ENCODE measurements around the gene ZNF263.

ZNF263 gene

GRCh38 chr16:3282730-3283542, at the start of gene ZNF263:
TSS of gene ZNF263 (plus strand) at chr16:3283491. CDS start at chr16:3283819, 328 bp downstream.
- peak; percentile 92 for DNase-seq

DNA sequence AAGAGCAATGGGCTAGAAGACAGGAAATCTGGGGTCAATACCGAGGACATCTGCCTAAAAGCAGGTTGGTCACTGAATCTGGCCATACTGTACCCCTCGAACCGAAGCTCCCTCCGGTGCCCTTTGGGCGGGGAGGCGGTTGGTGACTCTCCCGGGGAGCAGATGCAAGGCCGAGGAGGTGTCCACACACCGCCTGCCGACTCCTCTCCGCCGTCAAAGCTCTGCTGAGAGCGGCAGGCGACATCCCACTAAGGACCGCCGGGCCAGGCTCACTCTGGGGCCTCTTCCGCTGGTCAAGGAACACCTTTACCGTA, 48.8 kb upstream of the ZNF263 start:
- DNase-seq, result no peak

- DNase-seq, result peak; percentile 90
Observed at GRCh38 chr16:3234857-3235561, 48.3 kb upstream of the ZNF263 start, which contains the start of gene ZNF200. TSS of gene ZNF200 (minus strand) at chr16:3235158. CDS start at chr16:3233755, 1,403 bp downstream.

DNA sequence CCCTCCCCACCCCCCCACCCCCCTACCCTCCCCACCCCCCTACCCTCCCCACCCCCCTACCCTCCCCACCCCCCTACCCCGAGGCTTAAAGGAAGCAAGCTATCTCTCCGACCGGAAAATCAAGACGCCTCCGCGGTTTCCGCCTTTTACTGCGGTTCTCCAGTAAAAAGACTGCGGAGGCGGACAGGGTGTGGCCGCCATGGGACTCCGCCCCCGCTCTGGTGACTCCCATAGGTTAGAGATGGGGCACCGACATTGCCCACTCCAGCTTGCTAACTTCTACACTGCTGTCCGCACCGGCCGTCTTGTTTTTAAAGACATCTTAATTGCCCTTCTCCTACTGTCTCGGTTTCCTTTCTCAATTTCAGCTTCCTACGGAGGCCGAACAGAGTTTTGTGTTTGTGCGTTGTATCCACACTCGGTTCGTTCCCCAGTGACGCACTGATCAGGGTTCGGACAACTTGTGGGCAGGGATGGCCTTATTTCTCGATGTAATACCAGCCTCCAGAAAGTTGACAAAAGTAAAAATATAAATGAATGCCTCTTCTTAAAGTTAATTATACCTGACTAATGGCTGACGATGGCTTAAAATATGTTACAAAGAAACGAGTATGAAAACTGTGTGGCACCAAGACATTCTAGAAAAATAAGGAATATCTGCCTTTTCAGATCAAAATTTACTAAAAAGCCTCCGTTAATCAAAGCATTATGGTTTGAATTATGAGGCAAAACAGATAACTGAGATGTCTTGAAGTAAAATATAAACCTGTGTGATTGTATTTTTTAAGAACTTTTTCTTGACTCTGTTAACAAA, 47.2 kb upstream of the ZNF263 start:
- peak; percentile 33 for DNase-seq

GRCh38 chr16:3241761-3242160, 41.5 kb upstream of the ZNF263 start:
- DNase-seq, result no peak

GRCh38 chr16:3242709-3243108, 40.6 kb upstream of the ZNF263 start:
- DNase-seq, result no peak

- DNase-seq, result no peak
Observed at GRCh38 chr16:3243882-3244281, 39.4 kb upstream of the ZNF263 start.

DNA sequence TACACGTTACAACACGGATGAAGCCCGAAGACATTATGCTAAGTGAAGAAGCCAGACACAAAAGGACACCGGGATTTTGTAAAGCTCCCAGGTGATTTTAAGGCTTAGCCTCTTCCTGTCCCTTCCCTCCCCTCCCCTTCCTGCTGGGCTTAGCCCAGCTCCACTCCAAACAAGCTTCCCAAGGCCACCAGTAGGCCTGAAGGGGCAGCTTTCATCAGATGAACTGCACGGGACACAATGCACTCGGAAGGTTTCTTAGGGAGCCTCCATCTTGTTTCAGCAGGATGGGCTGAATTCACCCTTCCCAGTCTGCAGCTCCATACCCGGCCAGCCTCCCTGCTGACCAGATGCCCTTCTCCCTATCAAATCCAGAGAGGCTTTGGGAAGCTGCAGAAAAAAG, 37.3 kb upstream of the ZNF263 start:
- DNase-seq, result no peak

- no peak for DNase-seq
Observed at GRCh38 chr16:3246876-3247275, 36.4 kb upstream of the ZNF263 start.

DNA sequence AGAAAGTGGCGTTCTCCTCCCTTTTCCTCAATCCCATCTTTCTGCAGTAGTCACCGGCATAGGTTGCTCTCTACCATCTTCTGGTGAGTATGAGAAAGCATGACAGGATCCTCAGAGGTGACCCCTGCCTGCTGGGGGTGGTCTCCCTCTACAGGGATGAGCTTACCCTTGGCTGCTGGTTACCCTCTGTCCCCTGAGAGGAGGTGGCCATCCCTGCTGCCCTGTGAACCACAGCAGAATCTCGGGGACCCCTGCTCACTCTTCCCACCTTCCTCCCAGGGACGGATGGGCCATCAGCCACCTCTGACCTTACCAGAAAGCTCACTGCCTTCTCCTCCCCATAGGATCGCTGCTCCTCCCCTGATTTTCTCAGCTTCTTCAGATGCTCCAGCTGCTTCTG, 34.7 kb upstream of the ZNF263 start:
- DNase-seq, result no peak

GRCh38 chr16:3249020-3249419, 34.3 kb upstream of the ZNF263 start:
- DNase-seq, result no peak

DNA sequence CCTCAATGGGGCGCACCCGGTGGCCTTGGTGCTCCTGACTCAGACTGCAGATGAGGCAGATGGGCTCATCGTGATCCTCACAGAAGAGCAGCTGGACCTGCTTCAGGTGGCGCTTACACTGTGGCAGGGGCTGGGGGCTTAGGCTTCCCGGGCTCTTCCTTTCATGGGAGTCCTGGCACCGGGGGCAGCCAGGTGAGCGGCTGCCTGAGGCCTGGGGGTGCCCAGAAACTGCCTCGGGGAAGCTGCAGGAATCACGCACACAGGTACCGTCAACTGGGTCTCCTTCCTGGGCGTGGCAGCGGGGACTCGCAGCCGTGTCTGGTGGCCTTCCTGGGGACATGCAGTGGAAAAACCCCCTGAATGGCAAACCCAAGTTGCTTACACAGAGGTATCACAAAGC, 33.8 kb upstream of the ZNF263 start:
- DNase-seq, result no peak

DNA sequence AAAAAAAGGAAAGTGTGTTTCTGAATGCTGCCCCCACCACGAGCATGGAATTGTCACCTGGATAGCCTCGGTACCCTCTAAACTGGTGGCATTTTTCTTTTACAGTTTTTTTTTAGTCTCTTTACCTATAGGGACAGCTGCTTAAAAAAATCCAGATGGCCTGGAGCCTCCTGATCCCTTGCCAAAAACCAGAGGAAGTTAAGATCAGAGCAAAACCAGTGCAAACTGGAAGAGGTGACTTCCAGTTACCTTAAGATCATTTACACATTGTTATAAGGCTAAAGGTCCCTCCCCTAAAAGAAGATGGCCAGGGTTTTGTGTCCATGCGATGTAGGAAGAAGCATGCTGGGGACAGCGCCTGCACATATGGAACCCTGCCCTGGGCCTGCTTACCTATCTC, 30.3 kb upstream of the ZNF263 start:
- no peak for DNase-seq

- DNase-seq, result no peak
Observed at GRCh38 chr16:3254309-3254708, 29.0 kb upstream of the ZNF263 start.

GRCh38 chr16:3256146-3256865, 27.0 kb upstream of the ZNF263 start, which contains the start of gene MEFV:
TSS of gene MEFV (minus strand) at chr16:3256633. CDS start at chr16:3256587, 46 bp downstream.
- DNase-seq, result no peak

GRCh38 chr16:3256866-3257465, 26.3 kb upstream of the ZNF263 start:
- no peak for DNase-seq

DNA sequence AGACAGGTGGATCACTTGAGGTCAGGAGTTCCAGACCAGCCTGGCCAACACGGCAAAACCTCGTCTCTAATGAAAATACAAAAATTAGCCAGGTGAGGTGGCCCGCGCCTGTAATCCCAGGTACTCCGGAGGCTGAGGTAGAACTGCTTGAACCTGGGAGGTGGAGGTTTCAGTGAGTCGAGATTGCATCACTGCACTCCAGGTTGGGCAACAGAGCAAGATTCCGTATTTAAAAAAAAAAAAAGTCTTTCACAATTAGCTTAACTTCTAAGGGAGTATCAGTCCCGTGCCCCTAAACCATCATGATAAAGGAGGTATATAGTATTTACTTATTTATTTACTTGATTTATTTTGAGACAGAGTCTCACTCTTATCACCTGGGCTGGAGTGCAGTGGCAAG, 23.5 kb upstream of the ZNF263 start:
- DNase-seq, result no peak

DNA sequence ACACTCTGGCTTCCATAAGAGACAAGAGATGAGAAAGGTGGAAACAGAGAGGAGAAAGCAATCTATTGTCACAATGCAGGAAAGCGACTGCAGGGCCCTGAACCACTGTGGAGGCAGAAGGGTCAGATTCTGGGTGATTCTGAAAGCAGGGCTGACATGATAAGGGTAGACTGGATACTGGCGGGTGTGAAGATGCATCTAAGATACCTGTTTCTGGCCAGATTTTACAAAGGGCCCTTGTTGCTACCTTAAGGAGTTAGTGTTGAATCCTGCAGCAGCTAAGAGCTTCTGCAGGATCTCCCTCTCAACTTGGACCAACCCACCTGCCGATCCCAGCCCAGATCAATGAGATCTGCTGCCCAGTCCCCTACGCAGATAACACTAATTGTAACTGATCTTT, 20.8 kb upstream of the ZNF263 start:
- DNase-seq, result no peak

DNA sequence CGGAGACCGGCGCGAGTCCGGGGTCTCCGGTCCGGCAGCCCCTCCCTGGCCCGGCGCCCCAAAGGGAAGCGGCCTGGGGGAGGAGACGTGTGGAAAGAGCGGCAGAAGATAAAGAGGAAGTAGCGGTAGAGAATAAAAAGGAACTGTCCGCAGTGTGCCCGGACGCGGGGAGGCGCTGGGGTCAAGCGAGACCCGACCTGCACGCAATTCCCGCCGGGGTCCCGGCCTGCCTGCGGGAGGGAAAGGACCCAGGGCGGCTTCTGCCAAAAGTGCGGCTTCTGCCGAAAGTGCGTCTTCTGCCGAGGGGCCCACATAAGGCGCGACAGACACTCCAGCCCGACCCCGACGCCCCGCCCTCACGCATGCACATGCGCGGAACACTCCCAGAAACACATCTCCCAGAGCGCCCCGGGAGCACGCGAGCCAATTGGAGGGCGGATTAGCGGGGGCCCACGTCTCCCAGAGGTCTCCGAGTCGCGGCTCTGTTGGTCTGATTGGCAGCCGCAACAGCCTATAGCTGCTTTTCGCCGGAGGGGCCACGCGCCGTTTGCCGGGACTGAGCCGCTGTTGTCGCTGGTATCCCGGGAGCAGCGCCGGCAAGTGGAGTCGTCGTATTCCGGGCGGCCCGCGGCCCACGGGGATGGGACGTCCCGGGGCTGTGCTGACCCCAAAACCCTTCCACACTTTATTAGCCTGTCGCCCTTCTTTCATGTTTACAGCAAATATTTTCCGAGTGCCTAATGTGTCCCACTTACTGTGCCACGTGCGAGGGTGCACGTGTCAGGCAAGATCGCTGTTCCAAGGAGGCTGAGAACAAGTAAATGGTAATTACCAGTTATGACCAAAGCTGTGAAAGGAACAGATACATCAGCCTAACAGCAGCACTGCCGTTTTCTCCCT, 18.9 kb upstream of the ZNF263 start:
- peak; percentile 84 for DNase-seq

DNA sequence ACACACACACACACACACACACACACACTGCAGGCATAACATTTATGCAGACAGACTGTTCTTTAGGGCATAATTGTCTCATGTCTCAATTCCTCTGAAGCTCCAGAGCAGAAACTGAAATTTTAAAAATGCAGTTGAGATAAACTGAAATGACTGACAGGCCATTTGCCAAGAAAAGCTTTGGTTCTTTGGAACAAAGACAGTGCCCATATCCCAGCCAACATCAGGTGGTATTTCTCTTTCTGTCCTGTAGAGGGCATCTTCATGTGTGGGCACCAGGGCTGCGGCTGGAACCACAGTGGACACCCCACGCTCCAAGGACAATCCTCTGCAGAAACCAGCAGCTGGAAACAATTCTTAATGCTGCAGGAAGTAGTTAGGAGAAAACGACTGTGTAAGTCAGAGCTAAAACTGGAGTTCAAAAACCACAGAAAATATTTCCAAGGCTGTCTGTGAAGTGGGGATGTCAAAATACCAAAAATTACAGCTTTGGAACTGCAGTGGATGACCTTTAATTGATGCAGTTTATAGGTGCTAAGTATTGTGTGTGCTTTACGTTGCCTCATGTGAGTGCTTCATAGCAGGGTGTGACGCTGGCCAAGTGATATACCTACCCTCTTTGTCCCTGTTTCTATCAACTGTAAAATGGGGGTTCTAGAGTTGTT, 16.3 kb upstream of the ZNF263 start:
- DNase-seq, result no peak

- DNase-seq, result no peak
Observed at GRCh38 chr16:3268294-3268693, 15.0 kb upstream of the ZNF263 start.
